NCI-H510A treated with DMSO at 0.1 percent for 48 hours (cell line): ENCODE measurements around the gene LASP1NB.
"Not testable (repeated sequence)": the region's sequence is repeated elsewhere in the genome, so short reads cannot be mapped to it uniquely, and the experiment has no call there.

Source experiments
- DNase-seq: peaks from one replicate; lab custom pipeline; 2025; lab: John Stamatoyannopoulos, UW

Gene LASP1NB

GRCh38 chr17:38918129-38918913, 7.1 kb upstream of the LASP1NB start:
- DNase-seq: no peak

GRCh38 chr17:38918916-38919315, 6.5 kb upstream of the LASP1NB start:
- no peak for DNase-seq

- no peak for DNase-seq
These were observed 5.9 kb upstream of the LASP1NB start for GRCh38 chr17:38919316-38920078.

- DNase-seq: no peak
These were observed 4.8 kb upstream of the LASP1NB start for GRCh38 chr17:38920374-38921291.

- no peak for DNase-seq
These were observed 3.5 kb upstream of the LASP1NB start for GRCh38 chr17:38921756-38922411.

- DNase-seq: no peak
These were observed 2.7 kb upstream of the LASP1NB start for GRCh38 chr17:38922538-38923297.

GRCh38 chr17:38926293-38927070, 1.1 kb downstream of the LASP1NB start:
- DNase-seq: no peak

GRCh38 chr17:38930782-38931181, 5.4 kb downstream of the LASP1NB start:
- DNase-seq: not testable (repeated sequence)

GRCh38 chr17:38933962-38934361, 8.5 kb downstream of the LASP1NB start:
- DNase-seq: not testable (repeated sequence)

GRCh38 chr17:38939987-38940386, 14.6 kb downstream of the LASP1NB start:
- DNase-seq: no peak

- no peak for DNase-seq
These were observed 15.0 kb downstream of the LASP1NB start for GRCh38 chr17:38940404-38940803.

GRCh38 chr17:38942696-38943334, 17.4 kb downstream of the LASP1NB start:
- DNase-seq: no peak

- no peak for DNase-seq
These were observed 18.2 kb downstream of the LASP1NB start for GRCh38 chr17:38943607-38944006.

GRCh38 chr17:38947189-38947588, 21.8 kb downstream of the LASP1NB start:
- DNase-seq: no peak

GRCh38 chr17:38953800-38954199, 28.4 kb downstream of the LASP1NB start:
- DNase-seq: not testable (repeated sequence)

GRCh38 chr17:38958326-38958725, 32.9 kb downstream of the LASP1NB start:
- DNase-seq: no peak

GRCh38 chr17:38958756-38959155, 33.3 kb downstream of the LASP1NB start:
- DNase-seq: no peak

- DNase-seq: no peak
These were observed 34.1 kb downstream of the LASP1NB start for GRCh38 chr17:38959508-38959907.

GRCh38 chr17:38960402-38960801, 35.0 kb downstream of the LASP1NB start:
- no peak for DNase-seq

GRCh38 chr17:38961413-38961812, 36.0 kb downstream of the LASP1NB start:
- DNase-seq: no peak
